ENCODE data around the gene INTS6L. TPM values are rescaled to one million over a fixed set of nuclear protein-coding genes. Genes with fewer than 3 reads are reported as not detected.
"Not testable (repeated sequence)": the region's sequence is repeated elsewhere in the genome, so short reads cannot be mapped to it uniquely, and the experiment has no call there.

Gene INTS6L
- total RNA-seq, 1 donor from 2014 or later, result 10.5 TPM

- no peak for DNase-seq (ENCODE audit: low spot score)
Measured at GRCh38 chrX:135522878-135523693, 2.6 kb downstream of the INTS6L start.

GRCh38 chrX:135528254-135528653 lies 7.8 kb downstream of the INTS6L start:
- no peak for DNase-seq (ENCODE audit: low spot score)

GRCh38 chrX:135528756-135529155 lies 8.3 kb downstream of the INTS6L start:
- no peak for DNase-seq (ENCODE audit: low spot score)

- no peak for DNase-seq (ENCODE audit: low spot score)
Measured at GRCh38 chrX:135530097-135530496, 9.6 kb downstream of the INTS6L start.

GRCh38 chrX:135531813-135532212 lies 11.4 kb downstream of the INTS6L start:
- no peak for DNase-seq (ENCODE audit: low spot score)

- DNase-seq (ENCODE audit: low spot score), result no peak
Measured at GRCh38 chrX:135535077-135535940, 14.8 kb downstream of the INTS6L start.

GRCh38 chrX:135536877-135537276 lies 16.4 kb downstream of the INTS6L start:
- no peak for DNase-seq (ENCODE audit: low spot score)

- no peak for DNase-seq (ENCODE audit: low spot score)
Measured at GRCh38 chrX:135541351-135541750, 20.9 kb downstream of the INTS6L start.

- no peak for DNase-seq (ENCODE audit: low spot score)
Measured at GRCh38 chrX:135543172-135543571, 22.7 kb downstream of the INTS6L start.

GRCh38 chrX:135543924-135544323 lies 23.5 kb downstream of the INTS6L start:
- DNase-seq (ENCODE audit: low spot score), result no peak

- DNase-seq (ENCODE audit: low spot score), result no peak
Measured at GRCh38 chrX:135544338-135544948, 24.0 kb downstream of the INTS6L start.

- DNase-seq (ENCODE audit: low spot score), result no peak
Measured at GRCh38 chrX:135547767-135548166, 27.3 kb downstream of the INTS6L start.

- no peak for DNase-seq (ENCODE audit: low spot score)
Measured at GRCh38 chrX:135549519-135549918, 29.1 kb downstream of the INTS6L start.

- DNase-seq (ENCODE audit: low spot score), result no peak
Measured at GRCh38 chrX:135556055-135556454, 35.6 kb downstream of the INTS6L start.

- DNase-seq (ENCODE audit: low spot score), result no peak
Measured at GRCh38 chrX:135557344-135557743, 36.9 kb downstream of the INTS6L start.

- DNase-seq (ENCODE audit: low spot score), result no peak
Measured at GRCh38 chrX:135572436-135572835, 52.0 kb downstream of the INTS6L start.

- no peak for DNase-seq (ENCODE audit: low spot score)
Measured at GRCh38 chrX:135581496-135581895, 61.0 kb downstream of the INTS6L start.

- DNase-seq (ENCODE audit: low spot score), result no peak
Measured at GRCh38 chrX:135585153-135585552, 64.7 kb downstream of the INTS6L start.

GRCh38 chrX:135591871-135592270 lies 71.4 kb downstream of the INTS6L start:
- no peak for DNase-seq (ENCODE audit: low spot score)

GRCh38 chrX:135594049-135594448 lies 73.6 kb downstream of the INTS6L start:
- not testable (repeated sequence) for DNase-seq (ENCODE audit: low spot score)

GRCh38 chrX:135594453-135594852 lies 74.0 kb downstream of the INTS6L start:
- not testable (repeated sequence) for DNase-seq (ENCODE audit: low spot score)

GRCh38 chrX:135595543-135595942 lies 75.1 kb downstream of the INTS6L start:
- no peak for DNase-seq (ENCODE audit: low spot score)

Measured in mucosa of gallbladder (tissue), 1 donor.